K562 (cell line): Measurements from ENCODE around the gene C1orf74. TPM values are rescaled to one million over a fixed set of nuclear protein-coding genes. Genes with fewer than 3 reads are reported as not detected.

Source experiments
- ATAC-seq: fragments of 200-7000 bp; cut with Tn5 transposase; 3 replicates; pipeline ENCODE4 v1.9.1; 2020; ENCODE audit warnings: moderate library complexity
- BruUV-seq: library from RNA; stranded (reverse); fragments of 400-500 nt; replicated peaks from 2 replicates; lab custom pipeline; 2021; lab: Mats Ljungman, UMichigan
- CTCF ChIA-PET: fragments of 300-600 bp; formaldehyde crosslinking; extraction: SDS; loops from one replicate; lab custom pipeline; 2021; ENCODE audit warnings: low intra/inter-chr PET ratio; lab: Yijun Ruan, JAX
- POLR2A ChIA-PET: fragments of 300-600, 350-650 bp; sonication (Branson Sonifier 250); formaldehyde crosslinking; extraction: SDS; loops from one replicate; lab custom pipeline; 2021; ENCODE audit warnings: antibody characterized with exemption, inconsistent platforms; lab: Yijun Ruan, JAX
- DNase-seq, 4 experiments: peaks; one replicate each; pipeline versions ENCODE4 v3.0.0 to v3.0.0-alpha.2; 2011 to 2018; ENCODE audit warnings: low spot score in 3 of 4, mixed read lengths in 3 of 4; ENCODE audit errors: extremely low read depth in 1 of 4
- FAIRE-seq: peaks from 2 replicates; lab custom pipeline; 2011; peaks lifted over from hg19 to GRCh38; lab: Jason Lieb, UNC
- H2AFZ ChIP-seq: 2 replicates; pipeline ENCODE4 v1.6.0; 2011; ENCODE audit warnings: low read depth, low read length, control low read depth, inconsistent platforms
- H3K27ac ChIP-seq: fragments of 200-600 bp; 3 replicates; pipeline ENCODE4 v1.8.0; 2011; ENCODE audit warnings: low read depth, mild to moderate bottlenecking, control low read depth, inconsistent platforms, low read length, moderate library complexity, mixed read lengths; ENCODE audit errors: extremely low read depth
- H3K27me3 ChIP-seq, 2 experiments: fragments of 300-600 bp in 1 of 2; 2 replicates in 1 of 2; 3 replicates in 1 of 2; pipeline versions ENCODE4 v1.6.0 to v1.8.0; 2011; ENCODE audit warnings: inconsistent platforms in 2 of 2, low read length in 2 of 2, mild to moderate bottlenecking in 1 of 2, mixed read lengths in 1 of 2, moderate library complexity in 1 of 2; ENCODE audit not compliant: control insufficient read depth in 2 of 2, insufficient read depth in 2 of 2
- H3K36me3 ChIP-seq: fragments of 300-600 bp; 3 replicates; pipeline ENCODE4 v1.8.0; 2011; ENCODE audit warnings: mild to moderate bottlenecking, low read length, inconsistent platforms; ENCODE audit not compliant: control insufficient read depth, insufficient read depth
- H3K4me1 ChIP-seq, 2 experiments: fragments of 200-600 bp in 1 of 2; replicated peaks in 1 of 2; 2 replicates in 1 of 2; 3 replicates in 1 of 2; pipeline versions ENCODE4 v1.5.1 to v1.8.0; 2011; ENCODE audit warnings: inconsistent platforms in 2 of 2, low read length in 2 of 2, mild to moderate bottlenecking in 1 of 2, mixed read lengths in 1 of 2, moderate library complexity in 1 of 2; ENCODE audit not compliant: control insufficient read depth in 2 of 2, insufficient read depth in 2 of 2
- H3K4me2 ChIP-seq: 2 replicates; pipeline ENCODE4 v1.6.1; 2011; ENCODE audit warnings: low read length, control low read depth, inconsistent platforms, mixed read lengths; ENCODE audit not compliant: insufficient read depth
- H3K4me3 ChIP-seq: fragments of 200-600 bp; sonication (generic), shearing (Covaris generic); 2 replicates; pipeline ENCODE4 v1.5.1; 2016; ENCODE audit warnings: control low read depth, inconsistent platforms
- H3K79me2 ChIP-seq: fragments of 200-600 bp; 3 replicates; pipeline ENCODE4 v1.8.0; 2011; ENCODE audit warnings: low read length, inconsistent platforms; ENCODE audit not compliant: control insufficient read depth, insufficient read depth
- H3K9ac ChIP-seq, 2 experiments: 2 replicates each; pipeline versions ENCODE4 v1.6.0 to v1.6.1; 2011; ENCODE audit warnings: low read depth in 2 of 2, low read length in 2 of 2, control low read depth in 1 of 2, inconsistent platforms in 1 of 2, mild to moderate bottlenecking in 1 of 2, mixed read lengths in 1 of 2; ENCODE audit not compliant: insufficient read depth in 1 of 2
- H3K9me1 ChIP-seq: one replicate; pipeline ENCODE4 v1.6.0; 2011; ENCODE audit warnings: inconsistent platforms, mild to moderate bottlenecking, low read length, moderate library complexity; ENCODE audit not compliant: control insufficient read depth, insufficient read depth
- H3K9me3 ChIP-seq: replicated peaks from 2 replicates; pipeline ENCODE4 v1.5.1; 2011; ENCODE audit warnings: low read depth, low read length, inconsistent platforms; ENCODE audit not compliant: control insufficient read depth, insufficient read depth
- H4K20me1 ChIP-seq: replicated peaks from 2 replicates; pipeline ENCODE4 v1.6.1; 2011; ENCODE audit warnings: low read length, inconsistent platforms, mixed read lengths; ENCODE audit not compliant: control insufficient read depth, insufficient read depth
- ETV5 ChIP-seq: sonication (generic); formaldehyde crosslinking; IDR thresholded peaks from 2 replicates; pipeline ENCODE4 v1.4.0; 2020; ENCODE audit warnings: low read depth, mild to moderate bottlenecking, missing genetic modification reagents
- ETV6 ChIP-seq, 3 experiments: fragments of 150-350 bp in 1 of 3; sonication (generic) in 1 of 3; formaldehyde crosslinking in 1 of 3; IDR thresholded peaks; 2 replicates each; pipeline versions ENCODE4 v1.6.1 to v1.8.0; 2014 to 2022; ENCODE audit warnings: borderline replicate concordance in 2 of 3, low read depth in 2 of 3, antibody characterized with exemption in 1 of 3, low read length in 1 of 3, mild to moderate bottlenecking in 1 of 3, missing genetic modification reagents in 1 of 3
- GABPB2 ChIP-seq: fragments of 250-450 bp; sonication (Bioruptor Pico); conservative IDR thresholded peaks from 2 replicates; pipeline ENCODE4 v1.5.1; 2021; ENCODE audit warnings: mild to moderate bottlenecking
- PHF21A ChIP-seq: fragments of 450-650 bp; IDR thresholded peaks from 2 replicates; pipeline ENCODE4 v1.6.1; 2017; ENCODE audit warnings: low read depth, borderline replicate concordance
- SRSF1 ChIP-seq: fragments of 200-400 bp; formaldehyde crosslinking; IDR thresholded peaks from 2 replicates; pipeline ENCODE4 v1.6.1; 2017; ENCODE audit warnings: mild to moderate bottlenecking, low read depth, low read length, moderate library complexity
- ZEB2 ChIP-seq: fragments of 450-650 bp; IDR thresholded peaks from 2 replicates; pipeline ENCODE4 v1.6.1; 2016
- ZNF740 ChIP-seq, 3 experiments: fragments of 200-800 bp in 1 of 3; sonication (Bioruptor generic) in 1 of 3; sonication (generic) in 1 of 3; formaldehyde crosslinking in 1 of 3; IDR thresholded peaks; 2 replicates each; pipeline versions ENCODE4 v1.6.1 to v1.8.0; 2016 to 2022; ENCODE audit warnings: mild to moderate bottlenecking in 2 of 3, missing compliant biosample characterization in 2 of 3, missing genetic modification characterization in 2 of 3, missing genetic modification reagents in 1 of 3
- WGBS: fragments of 100-300 bp; shearing (Covaris generic); methylation state at CpG from one replicate; pipeline ENCODE4 v1.1.6; 2016; ENCODE audit warnings: low coverage, mixed read lengths; ENCODE audit not compliant: insufficient coverage; ENCODE audit errors: missing lambda C conversion rate; 5-methylcytosine and 5-hydroxymethylcytosine counted together
- in situ Hi-C: fragments of 300-500 bp; cut with MboI; formaldehyde crosslinking; loops from 4 replicates; pipeline ENCODE4 v1.15.0; 2018; ENCODE audit warnings: inconsistent platforms, mixed read lengths
- intact Hi-C: fragments of 100-400 bp; cut with micrococcal nuclease; formaldehyde crosslinking; loops from 2 replicates; pipeline ENCODE4 v1.14.2; 2022
- polyA plus RNA-seq, 8 experiments: library from polyadenylated mRNA; depleted of rRNA in 4 of 8; stranded (reverse) in 5 of 8; unstranded in 3 of 8; fragments of >200 nt; fragmentation: Nextera tagmentation in 2 of 8; fragmentation: Illumina TruSeq in 1 of 8; extraction: Ambion mirVana in 2 of 8; extraction: Trizol in 1 of 8; gene quantifications; 2 replicates each; pipeline versions ENCODE4 v1.2.1 to v1.2.3, GENCODE V29; 2011 to 2014; ENCODE audit warnings: inconsistent platforms in 1 of 8, missing spikeins in 1 of 8
- total RNA-seq, 7 experiments: library from RNA; depleted of rRNA in 6 of 7; stranded (reverse); fragments of >200 nt in 6 of 7; fragmentation: Illumina TruSeq in 2 of 7; extraction: Trizol in 2 of 7; gene quantifications; 2 replicates each; pipeline versions ENCODE4 v1.2.1 to v1.2.3, GENCODE V29; 2011 to 2021; ENCODE audit warnings: low replicate concordance in 1 of 7

Gene C1orf74
- total and polyA plus RNA-seq, 9 of the 15 experiments (the other 6 are each of a cell fraction or from before 2014, with no cell fraction given) = 4.0 to 7.6 (median 5.7) TPM

DNA sequence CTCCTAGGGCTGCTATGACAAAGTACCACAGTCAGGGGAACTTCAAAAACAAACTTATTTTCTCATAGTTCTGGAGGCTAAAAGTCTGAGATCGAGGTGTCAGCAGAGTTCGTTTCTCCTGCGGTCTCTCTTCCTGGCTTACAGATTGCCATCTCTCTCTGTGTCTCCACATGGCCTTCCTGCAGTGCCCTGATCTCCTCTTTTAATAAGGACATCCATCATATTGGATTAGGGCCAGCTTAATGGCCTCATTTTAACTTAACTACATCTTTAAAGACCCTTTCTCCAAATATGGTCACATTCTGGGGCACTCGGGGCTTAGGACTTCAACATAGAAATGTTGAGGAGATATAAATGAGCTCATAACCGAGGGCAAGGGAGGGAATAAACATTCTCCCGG lies 12.2 kb downstream of the C1orf74 start (continued):
- TF ChIP-seq ETV5 = no peak

- no TSS peak for BruUV-seq
- ATAC-seq = no peak
- no peak overlapping the region for H3K4me2 ChIP-seq
- H3K9me1 ChIP-seq = no peaks in the 10 kb centered on the region
- no peak for DNase-seq
- no peaks in the 10 kb centered on the region; a peak in 2 of 5 replicates for H3K4me1 ChIP-seq
- TF ChIP-seq ZNF740 (CRISPR knock-in tag; IDR thresholded peaks at IDR 0.05) (0 out of 2 replicates have a peak, but pooled peaks have one; percentile 41), ZNF740 (tag; IDR thresholded peaks at IDR 0.05) (no peak), SRSF1 (no peak), ETV6 (IDR thresholded peaks at IDR 0.05; ENCODE audit: borderline replicate concordance in 1 of 2, low read depth in 2 of 2, low read length in 1 of 2) (no peak), ETV6 (CRISPR knock-in tag; IDR thresholded peaks at IDR 0.05; ENCODE audit: borderline replicate concordance) (no peak), PHF21A (no peak), GABPB2 (CRISPR knock-in tag) (no peak), ZEB2 (peak; percentile 24; the same call in 1 of the 2 replicates)
- H2AFZ ChIP-seq = no peak overlapping the region
- H3K27ac ChIP-seq = no peak overlapping the region
- H3K9me3 ChIP-seq = no peaks in the 10 kb centered on the region; the same call in 1 of the 2 replicates
- FAIRE-seq = no peak
- WGBS = 57% methylated on average over 17 of the region's 17 CpGs
- intact Hi-C loops (no loop called here), in situ Hi-C loops (no loop called here)
- no peaks in the 10 kb centered on the region for H3K36me3 ChIP-seq
- POLR2A ChIA-PET = no interaction called here
- no peak overlapping the region for H3K4me3 ChIP-seq
- peaks cover 3 to 25% of the 10 kb centered on the region in 2 experiments; a peak in 4 of 5 replicates for H3K27me3 ChIP-seq
- CTCF ChIA-PET = no interaction called here
- H3K9ac ChIP-seq = no peak overlapping the region
- H4K20me1 ChIP-seq = no peaks in the 10 kb centered on the region
- no peaks in the 10 kb centered on the region for H3K79me2 ChIP-seq
Observed at GRCh38 chr1:209770636-209771415, 13.5 kb downstream of the C1orf74 start.
